ENCODE data around the gene WDR64.
A peak's percentile ranks its signal among the peaks of the same experiment; 100 is the strongest.

WDR64 gene

DNA sequence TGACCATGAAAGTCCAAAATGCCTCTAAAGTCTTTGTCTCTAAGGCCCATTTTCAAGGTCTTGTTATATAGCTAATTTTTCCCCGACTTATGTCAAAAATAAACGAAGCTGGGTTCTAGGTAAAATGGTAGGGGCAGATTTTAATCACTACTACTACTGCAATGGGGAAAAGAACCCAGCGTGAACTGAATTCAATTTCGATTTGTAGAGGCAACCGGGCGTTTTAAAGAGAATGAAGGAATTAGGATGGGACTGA, 195.4 kb downstream of the WDR64 start:
- DNase-seq (ENCODE audit: low read depth) = no peak
- peak overlapping the region; percentile 92 for H3K4me3 ChIP-seq (ENCODE audit: low read length)
- TF ChIP-seq, protein P1, sequence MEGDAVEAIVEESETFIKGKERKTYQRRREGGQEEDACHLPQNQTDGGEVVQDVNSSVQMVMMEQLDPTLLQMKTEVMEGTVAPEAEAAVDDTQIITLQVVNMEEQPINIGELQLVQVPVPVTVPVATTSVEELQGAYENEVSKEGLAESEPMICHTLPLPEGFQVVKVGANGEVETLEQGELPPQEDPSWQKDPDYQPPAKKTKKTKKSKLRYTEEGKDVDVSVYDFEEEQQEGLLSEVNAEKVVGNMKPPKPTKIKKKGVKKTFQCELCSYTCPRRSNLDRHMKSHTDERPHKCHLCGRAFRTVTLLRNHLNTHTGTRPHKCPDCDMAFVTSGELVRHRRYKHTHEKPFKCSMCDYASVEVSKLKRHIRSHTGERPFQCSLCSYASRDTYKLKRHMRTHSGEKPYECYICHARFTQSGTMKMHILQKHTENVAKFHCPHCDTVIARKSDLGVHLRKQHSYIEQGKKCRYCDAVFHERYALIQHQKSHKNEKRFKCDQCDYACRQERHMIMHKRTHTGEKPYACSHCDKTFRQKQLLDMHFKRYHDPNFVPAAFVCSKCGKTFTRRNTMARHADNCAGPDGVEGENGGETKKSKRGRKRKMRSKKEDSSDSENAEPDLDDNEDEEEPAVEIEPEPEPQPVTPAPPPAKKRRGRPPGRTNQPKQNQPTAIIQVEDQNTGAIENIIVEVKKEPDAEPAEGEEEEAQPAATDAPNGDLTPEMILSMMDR (conservative IDR thresholded peaks at IDR 0.05; ENCODE audit: low read depth, low read length) = no peak

DNA sequence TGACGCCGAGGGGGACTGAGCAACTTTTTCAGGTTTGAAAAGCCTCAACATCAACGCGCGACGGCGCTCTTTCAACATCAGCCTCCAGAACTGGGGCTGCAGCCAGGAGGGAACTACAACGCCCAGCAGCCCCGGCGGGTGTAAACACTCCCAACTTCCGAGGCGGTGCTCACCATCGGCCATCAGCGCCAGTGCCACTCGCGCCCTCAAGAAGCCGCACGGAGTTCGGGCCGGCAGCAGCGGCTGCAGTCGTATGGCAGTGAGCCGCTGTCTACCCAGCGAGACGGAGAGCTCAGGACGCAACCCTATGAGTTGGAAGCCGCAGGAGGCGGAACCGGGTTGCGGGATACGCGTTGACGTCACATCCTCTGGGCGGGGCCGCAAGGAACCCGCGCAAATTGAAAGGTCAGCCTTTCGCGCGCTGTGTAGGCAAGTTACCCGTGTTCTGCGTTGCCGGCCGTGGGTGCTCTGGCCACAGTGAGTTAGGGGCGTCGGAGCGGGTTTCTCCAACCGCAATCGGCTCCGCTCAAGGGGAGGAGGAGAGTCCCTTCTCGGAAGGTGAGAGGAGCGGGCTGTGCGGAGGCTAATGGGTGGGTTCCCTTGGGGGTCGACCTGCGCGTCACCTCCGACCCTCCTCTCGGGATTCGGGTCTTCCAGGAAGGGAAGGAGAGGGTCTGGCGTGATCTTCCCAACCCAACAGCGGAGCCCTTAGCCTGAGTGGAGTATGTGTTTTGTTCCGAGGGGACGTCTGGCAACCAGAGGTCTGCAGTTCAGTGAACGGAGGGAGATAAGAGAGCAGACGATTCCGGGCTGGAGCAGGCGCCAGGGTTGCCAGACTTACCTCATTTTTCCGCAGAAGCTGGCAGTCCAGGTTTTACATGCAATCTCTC, 196.0 kb downstream of the WDR64 start, which contains the start of gene EXO1:
Gene EXO1, plus strand, starts transcription at position 409 of the 890 bp plus-strand sequence. CDS start 2,222 bp downstream, outside the sequence.
- TF ChIP-seq, protein P1 (conservative IDR thresholded peaks at IDR 0.05; ENCODE audit: low read depth, low read length) = peak; percentile 38
- peak within 1 kb of the TSS; percentile 92 for H3K4me3 ChIP-seq (ENCODE audit: low read length)
- DNase-seq (ENCODE audit: low read depth) = peak; percentile 58

DNA sequence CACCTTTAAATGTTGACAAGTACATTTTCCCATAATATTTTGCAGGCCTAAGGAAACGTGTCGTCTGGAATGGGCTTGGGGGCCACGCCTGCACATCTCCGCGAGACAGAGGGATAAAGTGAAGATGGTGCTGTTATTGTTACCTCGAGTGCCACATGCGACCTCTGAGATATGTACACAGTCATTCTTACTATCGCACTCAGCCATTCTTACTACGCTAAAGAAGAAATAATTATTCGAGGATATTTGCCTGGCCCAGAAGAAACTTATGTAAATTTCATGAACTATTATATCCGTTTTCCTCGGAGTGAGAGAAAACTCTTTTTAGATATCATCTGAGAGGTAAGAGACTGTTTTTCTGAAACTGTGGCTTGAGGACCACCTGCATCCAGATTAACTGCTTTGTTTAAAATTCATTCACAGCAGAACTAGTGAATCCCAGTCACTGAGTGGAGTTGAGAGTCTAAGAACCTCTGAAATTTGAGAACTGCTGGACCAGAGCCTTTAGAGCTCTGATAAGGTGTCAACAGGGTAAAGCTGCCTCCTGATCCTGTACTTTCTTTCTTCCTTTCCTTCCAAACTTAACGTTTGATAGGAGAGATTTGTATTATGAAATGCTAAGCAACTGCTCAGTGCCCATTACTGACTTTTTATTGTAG, 196.7 kb downstream of the WDR64 start:
- peak overlapping the region; percentile 92 for H3K4me3 ChIP-seq (ENCODE audit: low read length)
- TF ChIP-seq, protein P1 (conservative IDR thresholded peaks at IDR 0.05; ENCODE audit: low read depth, low read length) = no peak
- no peak for DNase-seq (ENCODE audit: low read depth)

DNA sequence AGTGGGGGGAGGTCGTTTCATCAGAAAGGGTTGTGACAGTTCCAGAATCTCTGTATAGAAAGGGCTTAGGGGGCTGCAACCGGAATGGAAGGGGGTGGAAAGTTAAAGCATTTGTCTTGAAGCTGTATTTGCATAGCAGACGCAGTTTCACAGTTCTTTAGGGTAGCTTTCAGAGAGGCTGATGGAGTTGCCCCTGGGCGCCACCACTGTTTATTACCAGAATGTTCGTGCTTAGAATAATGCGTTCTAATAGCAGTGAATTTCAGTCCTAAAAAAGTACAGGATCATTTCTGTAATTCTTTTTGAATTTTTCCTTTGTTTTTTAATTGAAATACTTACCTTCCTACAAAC, 197.2 kb downstream of the WDR64 start:
- peak overlapping the region; percentile 92 for H3K4me3 ChIP-seq (ENCODE audit: low read length)
- no peak for DNase-seq (ENCODE audit: low read depth)
- TF ChIP-seq, protein P1 (conservative IDR thresholded peaks at IDR 0.05; ENCODE audit: low read depth, low read length) = no peak

All from retinal pigment epithelial cell (primary cell).